Ishikawa (cell line): Measurements from ENCODE around the gene RAPGEF5.

Source experiments
- CEBPB ChIP-seq: IDR thresholded peaks from 2 replicates; pipeline ENCODE4 v1.6.1; 2012
- CREB1 ChIP-seq: IDR thresholded peaks from 2 replicates; pipeline ENCODE4 v1.6.1; 2012; ENCODE audit warnings: low read depth
- EGR1 ChIP-seq: IDR thresholded peaks from 2 replicates; pipeline ENCODE4 v1.6.1; 2012
- EP300 ChIP-seq: IDR thresholded peaks from 2 replicates; pipeline ENCODE4 v1.6.1; 2012; ENCODE audit warnings: borderline replicate concordance
- FOXM1 ChIP-seq: IDR thresholded peaks from 2 replicates; pipeline ENCODE4 v1.6.1; 2012; ENCODE audit warnings: low read depth, borderline replicate concordance
- MAX ChIP-seq: IDR thresholded peaks from 2 replicates; pipeline ENCODE4 v1.6.1; 2012
- NFIC ChIP-seq: IDR thresholded peaks from 2 replicates; pipeline ENCODE4 v1.6.1; 2012
- RAD21 ChIP-seq: IDR thresholded peaks from 2 replicates; pipeline ENCODE4 v1.6.1; 2012; ENCODE audit warnings: low read depth
- REST ChIP-seq: IDR thresholded peaks from 2 replicates; pipeline ENCODE4 v1.6.1; 2012; ENCODE audit warnings: low read depth, mild to moderate bottlenecking
- TAF1 ChIP-seq: IDR thresholded peaks from 2 replicates; pipeline ENCODE4 v1.6.1; 2012; ENCODE audit warnings: low read depth, mild to moderate bottlenecking
- TCF12 ChIP-seq: IDR thresholded peaks from 2 replicates; pipeline ENCODE4 v1.6.1; 2012; ENCODE audit warnings: low read depth
- TEAD4 ChIP-seq: IDR thresholded peaks from 2 replicates; pipeline ENCODE4 v1.6.1; 2012
- USF1 ChIP-seq: IDR thresholded peaks from 2 replicates; pipeline ENCODE4 v1.6.1; 2012
- YY1 ChIP-seq: IDR thresholded peaks from 2 replicates; pipeline ENCODE4 v1.6.1; 2012; ENCODE audit warnings: low read depth
- ZBTB7A ChIP-seq: IDR thresholded peaks from 2 replicates; pipeline ENCODE4 v1.6.1; 2012; ENCODE audit warnings: low read depth

RAPGEF5 gene

GRCh38 chr7:22320416-22320815 is 36.5 kb downstream of the RAPGEF5 start:
- TF ChIP-seq FOXM1 (no peak), EP300 (no peak), ZBTB7A (no peak), TEAD4 (no peak), TCF12 (no peak), RAD21 (no peak), TAF1 (no peak), EGR1 (no peak), YY1 (no peak), NFIC (no peak), CEBPB (no peak), CREB1 (no peak)

GRCh38 chr7:22319424-22320403 is 37.2 kb downstream of the RAPGEF5 start:
- TF ChIP-seq REST (no peak), EGR1 (no peak), CEBPB (no peak), USF1 (no peak), ZBTB7A (no peak), NFIC (no peak), TCF12 (no peak), RAD21 (no peak), MAX (no peak), EP300 (no peak), TEAD4 (no peak), TAF1 (no peak), FOXM1 (no peak), YY1 (no peak), CREB1 (no peak)

- TF ChIP-seq REST (no peak), ZBTB7A (no peak), USF1 (no peak), RAD21 (no peak), NFIC (no peak), FOXM1 (no peak), TAF1 (no peak), MAX (no peak), TCF12 (no peak), EP300 (no peak), CEBPB (no peak)
These were observed 38.6 kb downstream of the RAPGEF5 start for GRCh38 chr7:22318376-22318775.

- TF ChIP-seq TCF12 (no peak), NFIC (no peak), REST (no peak), TEAD4 (no peak), CREB1 (no peak), TAF1 (no peak), EGR1 (no peak), USF1 (no peak)
These were observed 39.3 kb downstream of the RAPGEF5 start for GRCh38 chr7:22317632-22318031.
